Astrocyte of the spinal cord (primary cell): ENCODE data around the gene CHRD.
A peak's percentile ranks its signal among the peaks of the same experiment; 100 is the strongest.

Source experiments
- DNase-seq: peaks from one replicate; pipeline ENCODE4 v3.0.0; 2011; ENCODE audit warnings: low read depth, low spot score
- H3K4me3 ChIP-seq: 2 replicates; pipeline ENCODE4 v1.5.1; 2011; ENCODE audit warnings: low read depth, mild to moderate bottlenecking, low read length, moderate library complexity
- in situ Hi-C: cut with HindIII; loops from 2 replicates; pipeline ENCODE4 v1.10.0; 2017; ENCODE audit warnings: low sequenced_read_pairs
- TF ChIP-seq, protein P1 (sequence below): IDR thresholded peaks from 2 replicates; pipeline ENCODE4 v1.5.1; 2012; ENCODE audit warnings: low read depth, mild to moderate bottlenecking, low read length, inconsistent platforms

Gene CHRD

DNA sequence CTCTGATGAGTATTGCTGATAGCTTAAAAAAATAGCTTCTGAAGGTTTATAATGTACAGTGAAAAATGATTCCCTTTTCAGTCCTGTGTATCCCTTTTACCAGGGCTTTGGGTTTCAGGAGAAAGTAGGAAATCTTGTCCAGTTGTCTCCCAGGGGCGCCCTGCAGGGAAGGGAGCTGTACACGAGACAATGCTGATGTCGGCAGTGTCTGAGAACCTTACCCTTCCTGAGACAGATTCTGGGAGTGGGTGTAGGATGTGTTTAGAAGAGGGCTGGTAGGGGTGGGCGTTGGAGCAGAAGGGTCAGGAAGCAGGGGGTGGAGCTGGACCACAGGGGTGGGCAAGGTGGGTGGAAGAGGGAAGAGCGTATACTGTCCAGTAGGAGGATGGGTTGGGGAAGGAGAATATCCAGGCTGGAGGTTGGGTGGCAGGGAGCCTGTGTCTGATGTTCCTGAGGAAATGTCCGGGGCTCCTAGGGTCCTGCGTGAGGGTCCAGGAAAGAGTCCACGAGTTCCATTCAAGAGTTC is 7.5 kb upstream of the CHRD start:
- in situ Hi-C loops: no loop called here
- no peak overlapping the region for H3K4me3 ChIP-seq

DNA sequence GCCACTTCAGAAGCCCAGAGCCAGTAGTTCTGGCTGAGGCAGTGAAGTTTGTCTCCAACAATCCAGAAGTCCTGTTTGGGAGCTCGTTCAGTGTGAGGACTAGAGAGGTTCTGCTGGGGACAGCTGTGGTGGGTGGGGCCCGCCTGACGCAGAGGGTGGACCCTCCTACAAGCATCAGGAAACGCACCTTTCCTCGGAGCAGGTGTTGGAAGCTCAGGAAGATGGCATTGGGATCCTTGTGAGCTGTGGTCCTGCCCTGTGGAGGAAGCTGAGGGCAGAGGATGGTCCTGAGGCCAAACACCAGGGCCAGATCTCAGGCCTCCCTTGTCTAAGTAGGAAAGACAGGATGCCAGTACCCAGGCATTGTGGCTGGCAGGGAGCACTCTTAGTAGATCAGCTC is 6.9 kb upstream of the CHRD start:
- no peak overlapping the region for H3K4me3 ChIP-seq
- in situ Hi-C loops: no loop called here
- no peak for DNase-seq
- TF ChIP-seq, protein P1, sequence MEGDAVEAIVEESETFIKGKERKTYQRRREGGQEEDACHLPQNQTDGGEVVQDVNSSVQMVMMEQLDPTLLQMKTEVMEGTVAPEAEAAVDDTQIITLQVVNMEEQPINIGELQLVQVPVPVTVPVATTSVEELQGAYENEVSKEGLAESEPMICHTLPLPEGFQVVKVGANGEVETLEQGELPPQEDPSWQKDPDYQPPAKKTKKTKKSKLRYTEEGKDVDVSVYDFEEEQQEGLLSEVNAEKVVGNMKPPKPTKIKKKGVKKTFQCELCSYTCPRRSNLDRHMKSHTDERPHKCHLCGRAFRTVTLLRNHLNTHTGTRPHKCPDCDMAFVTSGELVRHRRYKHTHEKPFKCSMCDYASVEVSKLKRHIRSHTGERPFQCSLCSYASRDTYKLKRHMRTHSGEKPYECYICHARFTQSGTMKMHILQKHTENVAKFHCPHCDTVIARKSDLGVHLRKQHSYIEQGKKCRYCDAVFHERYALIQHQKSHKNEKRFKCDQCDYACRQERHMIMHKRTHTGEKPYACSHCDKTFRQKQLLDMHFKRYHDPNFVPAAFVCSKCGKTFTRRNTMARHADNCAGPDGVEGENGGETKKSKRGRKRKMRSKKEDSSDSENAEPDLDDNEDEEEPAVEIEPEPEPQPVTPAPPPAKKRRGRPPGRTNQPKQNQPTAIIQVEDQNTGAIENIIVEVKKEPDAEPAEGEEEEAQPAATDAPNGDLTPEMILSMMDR: no peak

More for the DNA sequence above, 7.5 kb upstream of the CHRD start:
- DNase-seq: no peak
- TF ChIP-seq, protein P1: no peak

DNA sequence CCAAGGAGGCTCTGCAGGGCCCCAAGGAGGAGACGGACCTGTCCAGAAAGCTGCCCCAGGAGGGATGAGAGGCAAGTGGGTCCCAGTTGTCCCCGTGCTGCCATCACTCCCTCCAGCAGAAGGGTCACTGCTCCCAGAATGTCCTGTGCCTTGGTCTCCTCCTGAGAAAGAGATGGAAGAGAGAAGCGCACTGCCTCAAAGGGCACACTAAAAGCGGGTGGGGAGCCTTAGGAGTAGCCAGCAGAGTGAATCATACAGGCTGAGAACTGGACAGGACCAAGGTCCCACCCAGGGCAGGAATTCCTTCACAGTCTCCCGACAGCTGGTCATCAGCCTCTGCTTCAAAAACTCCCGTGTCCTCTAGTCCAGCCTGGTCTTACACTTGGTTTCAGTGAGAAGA is 6.4 kb upstream of the CHRD start:
- TF ChIP-seq, protein P1: no peak
- H3K4me3 ChIP-seq: no peak overlapping the region
- DNase-seq: peak; percentile 23
- in situ Hi-C loops: no loop called here

DNA sequence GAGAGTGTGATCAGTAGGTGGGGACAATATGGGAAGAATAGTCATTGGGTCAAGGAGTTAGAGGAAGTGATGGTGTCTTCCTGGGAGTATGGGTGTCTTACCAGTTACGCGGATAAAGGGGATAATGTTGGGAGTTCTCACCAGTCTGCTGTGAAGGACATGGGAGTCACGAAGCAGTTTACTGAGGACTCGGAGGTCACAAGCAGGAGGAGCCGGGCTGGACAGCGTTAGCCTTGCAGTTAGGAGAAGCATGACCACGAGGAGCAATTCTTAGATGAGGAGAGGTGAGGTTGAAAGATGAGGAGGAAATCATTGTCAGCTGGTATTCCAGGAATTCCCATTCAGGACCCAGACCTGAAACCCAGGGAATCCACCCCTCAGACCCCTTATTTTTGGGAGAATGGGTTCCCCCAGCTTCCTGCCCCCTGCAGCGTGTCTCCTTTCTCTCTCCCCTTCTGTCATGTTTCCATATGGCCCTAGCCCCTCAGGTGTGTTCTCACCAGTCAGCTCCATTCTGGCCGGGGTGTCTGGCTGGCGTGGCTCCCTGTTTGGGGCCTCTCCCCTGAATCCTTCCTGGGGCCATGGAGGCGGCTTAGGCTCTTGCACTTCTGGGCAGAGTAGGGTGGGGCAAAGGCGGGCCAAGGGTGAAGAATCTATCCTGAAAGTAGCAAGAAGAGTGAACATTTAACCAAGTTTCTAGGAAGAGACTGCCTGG is 4.0 kb upstream of the CHRD start:
- DNase-seq: no peak
- TF ChIP-seq, protein P1: no peak
- in situ Hi-C loops: no loop called here
- H3K4me3 ChIP-seq: no peak overlapping the region

DNA sequence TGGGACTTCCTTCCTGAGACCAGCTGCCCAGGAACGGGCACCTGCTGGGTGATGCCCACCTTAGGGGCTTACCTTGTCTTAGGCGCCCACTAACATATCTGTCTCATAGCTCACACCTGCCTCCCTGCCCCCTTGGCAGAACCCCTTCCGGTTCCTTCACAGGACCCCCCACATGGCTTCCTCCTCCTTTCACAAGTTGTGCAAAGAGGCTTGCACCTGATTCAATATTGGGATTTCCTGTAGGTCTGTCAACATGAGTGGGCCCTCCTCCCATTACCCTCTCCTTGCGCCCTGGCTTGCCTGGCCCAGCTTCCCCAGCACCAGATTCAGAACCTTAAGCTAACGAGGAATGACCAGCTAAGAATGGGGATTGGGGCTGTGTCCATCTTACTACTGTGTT is 2.5 kb upstream of the CHRD start:
- TF ChIP-seq, protein P1: no peak
- DNase-seq: no peak
- no peak overlapping the region for H3K4me3 ChIP-seq
- in situ Hi-C loops: no loop called here

DNA sequence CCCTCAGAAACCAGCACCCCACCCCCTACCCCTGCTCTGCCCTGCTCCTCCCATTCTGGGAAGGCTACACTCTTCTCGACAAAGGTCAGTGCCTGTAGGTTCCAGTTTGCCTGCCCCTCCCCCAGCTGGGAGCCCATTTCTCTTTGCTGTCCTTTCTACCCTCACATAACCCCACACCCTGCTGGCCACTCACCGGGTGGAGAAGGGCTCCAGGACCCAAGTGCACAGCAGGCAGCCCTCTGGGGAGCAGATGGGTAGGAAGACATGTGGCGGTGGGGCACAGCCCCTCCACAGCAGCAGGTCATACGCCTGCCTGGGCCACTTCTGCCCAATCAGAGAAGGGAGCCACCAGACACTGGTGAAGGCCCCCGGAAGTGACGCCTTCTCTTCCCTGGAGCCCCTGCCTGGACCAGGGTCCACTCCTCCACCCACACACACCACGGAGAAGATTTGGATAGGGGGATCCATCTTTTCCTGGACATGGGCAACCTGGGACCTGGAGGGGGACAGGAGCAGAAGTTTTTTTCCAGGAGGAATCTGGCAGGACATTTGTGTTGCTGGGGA is 1.9 kb upstream of the CHRD start, which contains the start of gene THPO:
THPO (minus strand) TSS at position 326 of the 564 bp plus-strand sequence. CDS start 1,948 bp downstream, outside the sequence.
- no peak for DNase-seq
- in situ Hi-C loops: no loop called here
- no peak within 1 kb of the TSS for H3K4me3 ChIP-seq
- TF ChIP-seq, protein P1: no peak
